D341Med (cell line): ENCODE results near the gene COL28A1.

Experiments used
- DNase-seq: peaks from one replicate; pipeline ENCODE4 v3.0.0; 2012; ENCODE audit warnings: low spot score

Gene COL28A1

DNA sequence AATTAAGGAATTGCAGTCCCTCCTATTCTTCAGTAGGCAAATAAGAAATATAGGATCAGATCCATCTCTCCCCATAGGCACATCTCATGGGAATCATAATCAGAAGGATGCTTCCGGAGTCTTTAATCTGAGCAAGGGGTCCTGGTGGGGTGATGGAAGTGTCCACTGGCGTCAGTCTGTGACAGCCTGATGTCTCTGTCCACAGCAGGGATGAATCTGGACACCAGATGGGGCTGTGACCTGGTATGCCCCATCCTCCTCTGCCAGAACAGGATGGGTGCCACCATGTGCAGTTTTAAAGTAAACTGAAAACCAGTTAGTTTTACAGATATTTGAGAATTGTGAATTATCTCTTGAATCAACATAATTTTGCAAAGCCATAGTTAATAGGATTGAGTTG lies 204.7 kb downstream of the COL28A1 start:
- no peak for DNase-seq

- DNase-seq, result peak; percentile 64
These were observed 206.3 kb downstream of the COL28A1 start for GRCh38 chr7:7329326-7329725.

- no peak for DNase-seq
These were observed 208.2 kb downstream of the COL28A1 start for GRCh38 chr7:7327423-7327822.

DNA sequence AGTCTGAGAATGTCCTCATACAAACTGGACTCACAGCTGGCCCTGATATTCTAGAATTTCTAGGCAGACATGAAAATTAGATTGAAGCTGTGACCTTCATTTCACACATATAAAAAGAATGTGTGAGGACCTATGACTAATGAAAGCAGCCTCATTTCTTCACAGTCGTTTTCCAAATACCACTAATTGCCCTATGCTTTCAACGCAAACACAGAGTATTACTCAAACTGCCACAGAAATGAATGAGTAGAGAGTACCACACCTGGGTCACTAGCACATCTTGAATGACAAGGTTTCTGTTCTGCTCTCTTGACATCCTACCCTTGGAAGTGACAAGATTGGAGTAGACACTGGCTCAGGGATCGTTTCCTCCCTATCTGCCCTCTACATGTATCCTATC lies 211.0 kb downstream of the COL28A1 start:
- DNase-seq, result no peak

GRCh38 chr7:7323921-7324320 lies 211.8 kb downstream of the COL28A1 start:
- no peak for DNase-seq

DNA sequence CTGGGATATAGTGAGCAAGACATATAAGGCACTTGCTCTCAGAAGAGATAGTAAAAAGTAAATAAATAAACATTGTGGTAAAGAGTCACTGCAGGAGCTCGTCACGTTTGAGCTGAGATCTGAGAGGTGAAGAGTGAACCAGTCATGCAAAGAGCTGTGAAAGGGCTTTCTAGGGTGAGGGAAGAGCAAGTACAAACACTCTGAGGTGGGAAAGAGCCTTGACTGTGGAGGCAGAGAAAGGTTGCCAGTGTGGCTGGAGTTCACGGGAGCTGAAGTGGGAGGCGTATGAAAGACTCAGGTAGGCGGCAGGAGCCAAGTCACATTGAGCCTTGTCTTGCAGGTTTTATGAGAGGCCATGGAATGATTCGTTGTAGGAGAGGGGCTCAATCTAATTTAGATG lies 212.3 kb downstream of the COL28A1 start:
- DNase-seq, result no peak

- DNase-seq, result no peak
These were observed 214.0 kb downstream of the COL28A1 start for GRCh38 chr7:7321681-7322080.

DNA sequence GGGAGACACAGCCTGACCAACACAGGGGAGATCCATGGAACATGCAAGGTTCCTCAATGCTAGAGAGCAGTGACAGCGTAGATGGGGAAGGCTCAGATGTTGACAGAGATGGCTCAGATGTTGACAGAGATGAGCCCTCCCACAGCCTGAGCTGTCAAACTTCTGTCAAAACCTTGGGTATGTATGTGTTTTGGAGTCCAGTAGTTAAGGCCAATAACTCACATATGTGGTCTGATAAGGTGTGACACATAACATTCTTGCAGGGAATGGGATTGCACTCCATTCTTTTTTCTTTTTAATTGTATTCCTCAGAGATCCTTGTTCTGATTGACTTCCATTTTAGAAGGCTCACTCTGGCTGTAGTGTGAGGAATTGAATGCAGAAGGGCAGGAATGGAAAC lies 217.1 kb downstream of the COL28A1 start:
- no peak for DNase-seq

DNA sequence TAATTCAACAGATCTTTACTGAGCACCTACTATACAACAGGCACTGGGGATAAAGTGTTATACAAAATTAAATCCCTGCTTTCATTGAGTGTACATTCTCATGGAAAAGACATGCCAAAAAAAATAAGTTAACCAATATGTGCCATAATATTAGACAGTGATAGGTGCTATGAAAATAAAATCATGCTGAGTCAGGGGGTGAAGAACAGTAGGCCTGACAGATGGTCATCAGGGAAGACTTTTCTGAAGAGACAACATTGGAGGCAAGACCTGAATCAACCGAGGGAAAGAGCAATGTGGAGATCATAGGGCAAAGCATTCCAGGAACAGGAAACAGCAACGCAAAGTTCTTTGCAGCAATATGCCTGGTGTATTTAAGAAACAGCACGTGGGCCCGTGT lies 217.8 kb downstream of the COL28A1 start:
- DNase-seq, result no peak

DNA sequence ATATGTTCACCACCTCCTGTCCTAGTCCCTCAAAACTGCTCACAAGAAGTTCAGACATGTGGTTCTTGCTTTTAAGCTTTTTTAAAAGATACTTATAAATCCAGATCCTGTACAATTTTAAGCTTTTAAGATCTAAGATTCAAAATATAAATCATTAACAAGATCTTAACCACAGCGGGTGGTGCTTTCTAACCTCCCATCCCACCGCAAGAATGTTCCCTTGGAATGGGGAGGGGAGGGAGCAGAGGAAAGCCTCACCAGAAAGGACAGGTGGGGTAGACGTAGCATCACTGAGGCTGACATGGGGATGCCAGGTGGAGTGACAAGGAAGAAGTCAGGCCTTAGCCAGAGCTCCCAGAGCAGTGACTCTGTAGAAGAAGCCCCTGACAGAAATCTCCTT lies 219.8 kb downstream of the COL28A1 start:
- no peak for DNase-seq

- no peak for DNase-seq
These were observed 223.3 kb downstream of the COL28A1 start for GRCh38 chr7:7312323-7312722.

GRCh38 chr7:7311001-7311400 lies 224.7 kb downstream of the COL28A1 start:
- no peak for DNase-seq

- DNase-seq, result no peak
These were observed 226.5 kb downstream of the COL28A1 start for GRCh38 chr7:7309203-7309602.
